ENCODE measurements around the gene BCAS1.

The BCAS1 gene

DNA sequence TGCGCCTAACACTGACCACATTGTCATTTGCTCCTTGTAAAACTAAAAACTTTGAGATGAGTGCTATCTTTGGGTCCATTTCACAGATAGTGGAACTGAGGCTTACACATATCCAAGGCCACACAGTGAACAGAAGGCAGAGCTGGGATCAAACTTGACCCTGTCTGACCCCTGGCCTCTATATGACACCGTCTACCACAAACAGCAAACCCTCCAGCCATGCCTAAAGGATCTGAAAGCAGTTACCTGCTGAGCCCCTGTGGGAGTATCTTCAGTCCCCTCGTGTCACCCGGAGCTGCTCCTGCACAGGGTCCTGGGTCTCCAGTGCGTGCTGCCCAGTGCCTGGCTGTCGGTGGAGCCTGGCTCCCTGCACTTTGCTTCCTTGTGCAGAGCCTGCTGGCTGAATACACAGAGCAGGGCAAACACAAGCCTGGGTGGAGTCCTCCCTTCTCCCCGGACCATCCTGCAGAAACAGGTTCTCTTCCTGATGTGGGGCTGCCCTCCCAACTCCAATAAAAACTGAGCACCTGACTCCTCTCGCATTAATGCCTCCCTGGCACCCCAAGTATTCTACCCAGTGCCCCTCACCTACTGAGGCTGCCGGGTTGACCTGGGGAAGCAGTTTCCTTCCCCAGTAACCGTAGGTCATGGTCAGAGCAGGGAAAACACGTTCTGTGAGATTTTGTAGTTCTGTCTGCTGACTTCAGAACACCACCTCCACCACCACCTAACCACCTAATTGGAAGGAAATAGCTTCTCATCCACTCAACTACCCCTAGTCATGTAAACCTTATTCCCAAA is at the start of gene BCAS1:
Gene BCAS1 (minus strand): TSS at position 408 of the 801 bp plus-strand sequence. CDS start 11,876 bp downstream, outside the sequence.
- DNase-seq = no peak

GRCh38 chr20:54119744-54120143 is 49.4 kb upstream of the BCAS1 start:
- DNase-seq = no peak

- DNase-seq = no peak
These were observed 48.0 kb upstream of the BCAS1 start for GRCh38 chr20:54118220-54119001.

- DNase-seq = no peak
These were observed 46.3 kb upstream of the BCAS1 start for GRCh38 chr20:54116550-54117235.

- no peak for DNase-seq
These were observed 44.9 kb upstream of the BCAS1 start for GRCh38 chr20:54115172-54115854.

GRCh38 chr20:54114109-54114508 is 43.7 kb upstream of the BCAS1 start:
- no peak for DNase-seq

- no peak for DNase-seq
These were observed 43.2 kb upstream of the BCAS1 start for GRCh38 chr20:54113566-54113965.

GRCh38 chr20:54112221-54112884 is 42.0 kb upstream of the BCAS1 start:
- DNase-seq = no peak

DNA sequence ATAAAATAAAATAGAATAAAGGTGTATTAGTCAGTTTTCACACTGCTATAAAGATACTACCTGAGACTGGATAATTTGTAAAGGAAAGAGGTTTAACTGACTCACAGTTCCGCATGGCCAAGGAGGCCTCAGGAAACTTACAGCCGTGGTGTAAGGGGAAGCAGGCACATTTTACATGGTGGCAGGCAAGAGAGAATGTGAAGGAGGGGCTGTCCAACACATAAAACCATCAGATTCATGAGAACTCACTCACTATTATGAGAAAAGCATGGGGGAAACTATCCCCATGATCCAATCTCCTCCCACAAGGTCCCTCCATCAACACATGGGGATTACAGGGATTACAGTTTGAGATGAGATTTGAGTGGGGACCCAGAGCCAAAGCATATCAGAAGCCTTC is 41.1 kb upstream of the BCAS1 start:
- DNase-seq = no peak

DNA sequence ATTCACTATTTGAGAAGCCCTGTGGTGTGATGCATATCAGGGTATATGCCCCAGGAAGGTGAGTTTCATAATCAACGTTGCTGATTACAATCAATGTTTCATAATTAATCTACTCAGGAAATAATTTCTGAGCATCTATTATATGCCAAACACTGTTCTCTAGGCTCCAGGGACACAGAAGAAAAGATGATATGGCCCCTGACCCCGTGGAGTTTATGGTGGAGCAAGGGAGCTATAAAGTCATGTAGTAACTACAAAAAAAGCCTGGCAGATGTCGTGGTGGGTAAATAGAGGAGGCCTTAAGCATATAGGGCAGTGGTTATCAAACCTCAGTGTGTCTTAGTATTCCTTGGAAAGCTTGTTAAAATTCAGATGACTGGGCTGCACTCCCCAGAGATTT is 40.1 kb upstream of the BCAS1 start:
- DNase-seq = no peak

DNA sequence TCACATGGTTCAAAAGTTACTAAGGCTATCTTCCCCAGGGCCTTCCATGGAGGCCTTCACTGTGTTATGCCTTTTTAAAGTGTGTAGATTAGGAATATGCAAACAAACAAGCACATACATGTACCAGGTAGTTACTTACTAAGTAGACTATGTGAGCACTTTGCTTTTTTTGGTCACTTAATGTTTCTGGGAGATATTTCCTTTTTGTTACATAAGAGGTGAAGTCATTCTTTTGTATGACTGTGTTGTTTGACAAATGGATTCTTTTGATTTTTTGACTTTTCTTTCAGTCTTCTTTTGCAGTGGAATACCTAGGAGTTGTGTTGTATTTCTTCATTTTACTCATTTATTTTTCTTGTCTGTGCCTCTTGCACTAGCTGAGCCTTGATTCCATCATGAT is 39.6 kb upstream of the BCAS1 start:
- no peak for DNase-seq

GRCh38 chr20:54108817-54109216 is 38.4 kb upstream of the BCAS1 start:
- no peak for DNase-seq

DNA sequence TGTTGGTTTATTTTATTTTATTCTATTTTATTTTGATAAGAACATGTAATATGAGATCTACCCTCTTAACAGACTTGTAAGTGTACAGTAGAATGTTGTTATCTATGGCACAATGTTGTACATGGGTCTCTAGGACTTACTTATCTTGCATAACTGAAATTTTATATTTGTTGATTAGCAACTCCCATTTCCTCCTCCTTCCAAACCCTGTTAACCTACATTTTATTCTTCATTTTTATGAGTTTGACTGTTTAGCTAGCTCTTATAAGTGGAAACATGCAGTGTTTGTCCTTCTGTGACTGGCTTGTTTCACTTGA is 37.9 kb upstream of the BCAS1 start:
- DNase-seq = no peak

DNA sequence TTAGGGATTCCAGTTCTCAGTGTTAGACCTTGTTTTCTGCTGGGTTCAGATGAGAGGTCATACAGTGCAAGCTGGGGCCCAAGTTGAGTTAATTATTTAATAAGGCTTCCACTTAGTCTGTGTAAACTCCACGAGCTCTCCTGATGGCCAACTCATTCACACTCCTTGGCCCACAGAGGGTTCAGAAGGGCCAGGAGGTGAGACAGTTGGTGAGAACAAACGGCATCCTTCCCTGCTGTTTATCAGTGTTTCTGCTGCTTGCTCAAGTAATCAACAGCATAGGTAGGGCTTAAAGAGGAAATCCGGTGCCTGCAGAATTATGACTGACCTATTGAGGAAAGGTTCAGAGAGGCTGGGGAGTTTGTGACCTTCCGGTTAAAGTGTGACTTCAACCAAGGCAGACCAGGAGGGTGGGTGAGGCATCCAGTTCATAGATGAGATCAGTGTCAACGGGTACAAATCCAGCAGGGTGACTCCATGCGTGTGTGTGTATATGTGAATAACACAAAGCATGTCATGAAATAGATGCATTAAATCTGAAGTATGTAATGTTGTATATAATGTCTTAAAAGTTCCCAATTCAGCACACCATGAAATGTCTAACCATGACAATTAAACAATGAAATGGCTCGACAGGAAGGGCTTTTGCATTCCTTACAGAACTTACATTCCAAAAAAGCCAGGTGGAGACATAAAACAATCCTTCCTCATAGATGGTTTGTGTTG is 37.4 kb upstream of the BCAS1 start:
- no peak for DNase-seq

- DNase-seq = no peak
These were observed 36.8 kb upstream of the BCAS1 start for GRCh38 chr20:54107181-54107580.

DNA sequence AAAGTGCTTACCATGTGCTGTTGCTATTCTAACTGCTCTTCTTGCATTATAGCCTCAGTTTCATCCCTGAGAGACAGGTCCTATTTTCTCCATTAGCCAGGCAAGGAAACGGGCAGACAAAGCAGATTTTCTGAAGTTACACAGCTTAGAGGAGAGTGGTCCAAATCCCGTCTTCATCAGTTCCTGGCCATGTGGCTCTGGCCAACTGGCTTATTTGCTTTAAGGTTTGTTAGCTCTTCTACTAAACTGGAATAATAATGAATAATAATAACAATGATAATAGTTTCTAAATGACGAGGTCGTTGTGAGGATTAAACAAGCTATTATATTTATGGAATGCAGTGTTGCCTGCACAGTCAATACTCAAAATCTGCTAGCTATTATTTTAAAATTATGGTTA is 35.8 kb upstream of the BCAS1 start:
- DNase-seq = no peak

- no peak for DNase-seq
These were observed 35.3 kb upstream of the BCAS1 start for GRCh38 chr20:54105653-54106052.

- no peak for DNase-seq
These were observed 34.4 kb upstream of the BCAS1 start for GRCh38 chr20:54104781-54105180.

GRCh38 chr20:54103762-54104600 is 33.6 kb upstream of the BCAS1 start:
- no peak for DNase-seq

GRCh38 chr20:54103067-54103761 is 32.8 kb upstream of the BCAS1 start:
- peak; percentile 89 for DNase-seq
